Stimulated activated CD4-positive, alpha-beta T cell treated with anti-CD3 and anti-CD28 coated beads, Interleukin-4, amount 100 ng/mL, for 1 hour (primary cell): ENCODE results near the gene SLC12A5.

ENCODE experiments used
- DNase-seq: peaks from one replicate; pipeline ENCODE4 v3.0.0-alpha.2; 2020

Gene SLC12A5

GRCh38 chr20:46056970-46057855 is 28.2 kb downstream of the SLC12A5 start:
- peak; percentile 19 for DNase-seq

GRCh38 chr20:46057856-46058598 is 29.0 kb downstream of the SLC12A5 start:
- no peak for DNase-seq

GRCh38 chr20:46058599-46059281 is 29.7 kb downstream of the SLC12A5 start:
- DNase-seq: no peak

- no peak for DNase-seq
Measured at GRCh38 chr20:46060301-46060881, 31.4 kb downstream of the SLC12A5 start.

- DNase-seq: no peak
Measured at GRCh38 chr20:46060975-46061374, 32.0 kb downstream of the SLC12A5 start.

GRCh38 chr20:46062151-46062550 is 33.1 kb downstream of the SLC12A5 start:
- DNase-seq: no peak

GRCh38 chr20:46062621-46063020 is 33.6 kb downstream of the SLC12A5 start:
- DNase-seq: no peak

GRCh38 chr20:46063151-46063550 is 34.1 kb downstream of the SLC12A5 start:
- DNase-seq: no peak

GRCh38 chr20:46063652-46064054 is 34.6 kb downstream of the SLC12A5 start:
- no peak for DNase-seq

- DNase-seq: no peak
Measured at GRCh38 chr20:46065006-46065405, 36.0 kb downstream of the SLC12A5 start.

GRCh38 chr20:46065691-46066090 is 36.7 kb downstream of the SLC12A5 start:
- no peak for DNase-seq

- DNase-seq: no peak
Measured at GRCh38 chr20:46070215-46070900, 41.3 kb downstream of the SLC12A5 start.

GRCh38 chr20:46071573-46071972 is 42.6 kb downstream of the SLC12A5 start:
- DNase-seq: no peak

GRCh38 chr20:46073024-46073423 is 44.0 kb downstream of the SLC12A5 start:
- no peak for DNase-seq

- DNase-seq: no peak
Measured at GRCh38 chr20:46073443-46073842, 44.4 kb downstream of the SLC12A5 start.

GRCh38 chr20:46074006-46074405 is 45.0 kb downstream of the SLC12A5 start:
- no peak for DNase-seq

- no peak for DNase-seq
Measured at GRCh38 chr20:46076806-46077205, 47.8 kb downstream of the SLC12A5 start.

- no peak for DNase-seq
Measured at GRCh38 chr20:46077642-46078305, 48.8 kb downstream of the SLC12A5 start.

GRCh38 chr20:46078954-46079353 is 49.9 kb downstream of the SLC12A5 start:
- DNase-seq: no peak

GRCh38 chr20:46081074-46081473 is 52.1 kb downstream of the SLC12A5 start:
- no peak for DNase-seq

- no peak for DNase-seq
Measured at GRCh38 chr20:46083101-46083500, 54.1 kb downstream of the SLC12A5 start.

- DNase-seq: no peak
Measured at GRCh38 chr20:46083531-46084061, 54.6 kb downstream of the SLC12A5 start.
